ENCODE data around the gene IL1R1. TPM values are rescaled to one million over a fixed set of nuclear protein-coding genes. Genes with fewer than 3 reads are reported as not detected.

Gene IL1R1
- polyA plus RNA-seq, 3 donors: 1.8 to 2.7 (median 2.6) TPM

- Histone ChIP-seq H3K36me3 (replicated peaks in 1 of 2; ENCODE audit: control insufficient read depth in 1 of 2, insufficient read depth in 2 of 2, low read length in 2 of 2) (no peaks in the 10 kb centered on the region), H3K27ac (ENCODE audit: low read depth in 1 of 2, low read length in 2 of 2) (no peak overlapping the region), H3K4me2 (replicated peaks; ENCODE audit: extremely low read depth, low read length, poor library complexity, severe bottlenecking) (no peak overlapping the region), H3K27me3 (ENCODE audit: control insufficient read depth in 2 of 2, insufficient read depth in 2 of 2, low read length in 2 of 2) (no peaks in the 10 kb centered on the region), H2AFZ (ENCODE audit: insufficient read depth, low read depth, low read length, poor library complexity, severe bottlenecking) (no peak overlapping the region), H3K9me3 (replicated peaks in 1 of 2; ENCODE audit: control insufficient read depth in 1 of 2, insufficient read depth in 1 of 2, low read length in 2 of 2) (no peaks in the 10 kb centered on the region), H4K20me1 (ENCODE audit: insufficient read depth, low read length) (no peaks in the 10 kb centered on the region), H3K79me2 (ENCODE audit: insufficient read depth, low read length) (no peaks in the 10 kb centered on the region), H3K9ac (ENCODE audit: insufficient read depth, low read length, poor library complexity, severe bottlenecking) (no peak overlapping the region), H3K4me3 (replicated peaks in 1 of 3; ENCODE audit: low read depth in 2 of 3, low read length in 3 of 3) (no peak overlapping the region), H3K4me1 (ENCODE audit: control insufficient read depth in 1 of 2, insufficient read depth in 2 of 2, low read length in 2 of 2) (peaks cover 4 to 5% of the 10 kb centered on the region in 2 donors)
- H3K27me3 Mint-ChIP-seq (ENCODE audit: low read depth in 3 of 3): peaks cover 0 to 6% (median 3%) of the 10 kb centered on the region in 3 donors
- H3K36me3 Mint-ChIP-seq: no peaks in the 10 kb centered on the region
- H3K4me1 Mint-ChIP-seq: peaks cover 9% of the 10 kb centered on the region
- H3K9me3 Mint-ChIP-seq: peaks cover 0 to 2% (median 0%) of the 10 kb centered on the region in 7 donors
- DNase-seq: no peak
- no peak overlapping the region for H3K4me3 Mint-ChIP-seq
- no peak overlapping the region for H3K27ac Mint-ChIP-seq
- intact Hi-C loops (cut with micrococcal nuclease): no loop called here
- no peak for TF ChIP-seq CTCF (IDR thresholded peaks at IDR 0.05)
- WGBS (ENCODE audit: insufficient coverage): 100% methylated on average over 2 of the region's 5 CpGs
Observed at GRCh38 chr2:102110171-102110570, 32.4 kb upstream of the IL1R1 start.

GRCh38 chr2:102110596-102111334 is 31.8 kb upstream of the IL1R1 start:
- 95% methylated on average over 13 of the region's 13 CpGs for WGBS (ENCODE audit: insufficient coverage)
- H3K27me3 ChIP-seq (ENCODE audit: control insufficient read depth in 2 of 2, insufficient read depth in 2 of 2, low read length in 2 of 2): no peaks in the 10 kb centered on the region
- Mint-ChIP-seq H3K27me3 (ENCODE audit: low read depth in 3 of 3) (peaks cover 4 to 6% (median 5%) of the 10 kb centered on the region in 3 donors), H3K4me3 (no peak overlapping the region), H3K4me1 (peaks cover 14% of the 10 kb centered on the region), H3K27ac (no peak overlapping the region), H3K36me3 (no peaks in the 10 kb centered on the region), H3K9me3 (peaks cover 0 to 5% (median 0%) of the 10 kb centered on the region in 7 donors)
- no peak for DNase-seq
- no peak overlapping the region for H3K27ac ChIP-seq (ENCODE audit: low read depth in 1 of 2, low read length in 2 of 2)
- H3K4me2 ChIP-seq (replicated peaks; ENCODE audit: extremely low read depth, low read length, poor library complexity, severe bottlenecking): no peak overlapping the region
- peaks cover 5 to 11% of the 10 kb centered on the region in 2 donors for H3K4me1 ChIP-seq (ENCODE audit: control insufficient read depth in 1 of 2, insufficient read depth in 2 of 2, low read length in 2 of 2)
- no peaks in the 10 kb centered on the region for H4K20me1 ChIP-seq (ENCODE audit: insufficient read depth, low read length)
- no peak overlapping the region for H3K4me3 ChIP-seq (replicated peaks in 1 of 3; ENCODE audit: low read depth in 2 of 3, low read length in 3 of 3)
- no peak overlapping the region for H3K9ac ChIP-seq (ENCODE audit: insufficient read depth, low read length, poor library complexity, severe bottlenecking)
- H3K79me2 ChIP-seq (ENCODE audit: insufficient read depth, low read length): no peaks in the 10 kb centered on the region
- intact Hi-C loops (cut with micrococcal nuclease): no loop called here
- no peak overlapping the region for H2AFZ ChIP-seq (ENCODE audit: insufficient read depth, low read depth, low read length, poor library complexity, severe bottlenecking)
- no peaks in the 10 kb centered on the region for H3K36me3 ChIP-seq (replicated peaks in 1 of 2; ENCODE audit: control insufficient read depth in 1 of 2, insufficient read depth in 2 of 2, low read length in 2 of 2)
- no peak for TF ChIP-seq CTCF (IDR thresholded peaks at IDR 0.05)
- no peaks in the 10 kb centered on the region for H3K9me3 ChIP-seq (replicated peaks in 1 of 2; ENCODE audit: control insufficient read depth in 1 of 2, insufficient read depth in 1 of 2, low read length in 2 of 2)

All from CD14-positive monocyte (primary cell).